Measurements from ENCODE around the gene MYH11. TPM values are rescaled to one million over a fixed set of nuclear protein-coding genes. Genes with fewer than 3 reads are reported as not detected.

The MYH11 gene
- polyA plus RNA-seq, 1 donor (not counting 4 experiments of a cell fraction or from before 2014, with no cell fraction given), result not detected

- Histone ChIP-seq H3K79me2 (ENCODE audit: control insufficient read depth, insufficient read depth, low read length) (no peaks in the 10 kb centered on the region), H3K9ac (ENCODE audit: control insufficient read depth, extremely low read depth, insufficient read depth, low read length) (no peak overlapping the region), H3K27me3 (ENCODE audit: control insufficient read depth, extremely low read depth, insufficient read depth, low read length) (no peaks in the 10 kb centered on the region), H3K4me1 (ENCODE audit: control insufficient read depth, extremely low read depth, insufficient read depth, low read length) (no peaks in the 10 kb centered on the region), H2AFZ (ENCODE audit: control insufficient read depth, low read length) (no peak overlapping the region), H3K36me3 (ENCODE audit: control insufficient read depth in 2 of 2, extremely low read depth in 1 of 2, insufficient read depth in 2 of 2, low read length in 2 of 2) (peaks cover 7 to 9% of the 10 kb centered on the region in 2 experiments), H3K4me3 (ENCODE audit: control insufficient read depth in 2 of 3, extremely low read depth in 1 of 3, insufficient read depth in 2 of 3, low read depth in 1 of 3, low read length in 3 of 3) (no peak overlapping the region), H4K20me1 (ENCODE audit: control insufficient read depth, extremely low read depth, insufficient read depth, low read length) (no peaks in the 10 kb centered on the region), H3K9me1 (ENCODE audit: control insufficient read depth, extremely low read depth, insufficient read depth, low read length) (no peaks in the 10 kb centered on the region), H3K27ac (ENCODE audit: control insufficient read depth, insufficient read depth, low read length) (no peak overlapping the region), H3K9me3 (ENCODE audit: control insufficient read depth, low read depth, low read length) (no peaks in the 10 kb centered on the region), H3K4me2 (ENCODE audit: control insufficient read depth, extremely low read depth, insufficient read depth, low read depth, low read length) (no peak overlapping the region)
- DNase-seq (ENCODE audit: low read depth, low spot score), result no peak
- FAIRE-seq, result no peak
- TF ChIP-seq, protein P1, sequence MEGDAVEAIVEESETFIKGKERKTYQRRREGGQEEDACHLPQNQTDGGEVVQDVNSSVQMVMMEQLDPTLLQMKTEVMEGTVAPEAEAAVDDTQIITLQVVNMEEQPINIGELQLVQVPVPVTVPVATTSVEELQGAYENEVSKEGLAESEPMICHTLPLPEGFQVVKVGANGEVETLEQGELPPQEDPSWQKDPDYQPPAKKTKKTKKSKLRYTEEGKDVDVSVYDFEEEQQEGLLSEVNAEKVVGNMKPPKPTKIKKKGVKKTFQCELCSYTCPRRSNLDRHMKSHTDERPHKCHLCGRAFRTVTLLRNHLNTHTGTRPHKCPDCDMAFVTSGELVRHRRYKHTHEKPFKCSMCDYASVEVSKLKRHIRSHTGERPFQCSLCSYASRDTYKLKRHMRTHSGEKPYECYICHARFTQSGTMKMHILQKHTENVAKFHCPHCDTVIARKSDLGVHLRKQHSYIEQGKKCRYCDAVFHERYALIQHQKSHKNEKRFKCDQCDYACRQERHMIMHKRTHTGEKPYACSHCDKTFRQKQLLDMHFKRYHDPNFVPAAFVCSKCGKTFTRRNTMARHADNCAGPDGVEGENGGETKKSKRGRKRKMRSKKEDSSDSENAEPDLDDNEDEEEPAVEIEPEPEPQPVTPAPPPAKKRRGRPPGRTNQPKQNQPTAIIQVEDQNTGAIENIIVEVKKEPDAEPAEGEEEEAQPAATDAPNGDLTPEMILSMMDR (optimal IDR thresholded peaks at IDR 0.05 in 1 of 3, IDR thresholded peaks at IDR 0.05 in 1 of 3, conservative IDR thresholded peaks at IDR 0.05 in 1 of 3; ENCODE audit: extremely low read depth in 1 of 3, insufficient read depth in 2 of 3, low read length in 3 of 3), result no peak
- TF ChIP-seq EZH2 (IDR thresholded peaks at IDR 0.05; ENCODE audit: low read length), result no peak
- dilution Hi-C loops (cut with MboI; ENCODE audit: extremely low pct_ligation_motif_present, low sequenced_read_pairs), result no loop called here
These were observed 9.6 kb upstream of the MYH11 start for GRCh38 chr16:15866451-15866850.

GRCh38 chr16:15865742-15866141 lies 8.9 kb upstream of the MYH11 start:
- dilution Hi-C loops (cut with MboI; ENCODE audit: extremely low pct_ligation_motif_present, low sequenced_read_pairs), result no loop called here
- no peaks in the 10 kb centered on the region for H3K4me1 ChIP-seq (ENCODE audit: control insufficient read depth, extremely low read depth, insufficient read depth, low read length)
- no peaks in the 10 kb centered on the region for H4K20me1 ChIP-seq (ENCODE audit: control insufficient read depth, extremely low read depth, insufficient read depth, low read length)
- H3K36me3 ChIP-seq (ENCODE audit: control insufficient read depth in 2 of 2, extremely low read depth in 1 of 2, insufficient read depth in 2 of 2, low read length in 2 of 2), result peaks cover 7 to 9% of the 10 kb centered on the region in 2 experiments
- no peak overlapping the region for H3K4me3 ChIP-seq (ENCODE audit: control insufficient read depth in 2 of 3, extremely low read depth in 1 of 3, insufficient read depth in 2 of 3, low read depth in 1 of 3, low read length in 3 of 3)
- no peaks in the 10 kb centered on the region for H3K9me1 ChIP-seq (ENCODE audit: control insufficient read depth, extremely low read depth, insufficient read depth, low read length)
- no peak overlapping the region for H3K27ac ChIP-seq (ENCODE audit: control insufficient read depth, insufficient read depth, low read length)
- no peak overlapping the region for H2AFZ ChIP-seq (ENCODE audit: control insufficient read depth, low read length)
- H3K9me3 ChIP-seq (ENCODE audit: control insufficient read depth, low read depth, low read length), result no peaks in the 10 kb centered on the region
- TF ChIP-seq, protein P1 (optimal IDR thresholded peaks at IDR 0.05 in 1 of 3, IDR thresholded peaks at IDR 0.05 in 1 of 3, conservative IDR thresholded peaks at IDR 0.05 in 1 of 3; ENCODE audit: extremely low read depth in 1 of 3, insufficient read depth in 2 of 3, low read length in 3 of 3), result no peak
- no peak for TF ChIP-seq EZH2 (IDR thresholded peaks at IDR 0.05; ENCODE audit: low read length)
- no peaks in the 10 kb centered on the region for H3K79me2 ChIP-seq (ENCODE audit: control insufficient read depth, insufficient read depth, low read length)
- no peak overlapping the region for H3K4me2 ChIP-seq (ENCODE audit: control insufficient read depth, extremely low read depth, insufficient read depth, low read depth, low read length)
- no peak overlapping the region for H3K9ac ChIP-seq (ENCODE audit: control insufficient read depth, extremely low read depth, insufficient read depth, low read length)
- no peak for FAIRE-seq
- no peak for DNase-seq (ENCODE audit: low read depth, low spot score)
- no peaks in the 10 kb centered on the region for H3K27me3 ChIP-seq (ENCODE audit: control insufficient read depth, extremely low read depth, insufficient read depth, low read length)
